Measurements from ENCODE around the gene PRUNE2.

The PRUNE2 gene

GRCh38 chr9:76655971-76656370 lies 249.9 kb downstream of the PRUNE2 start:
- no peak for DNase-seq (ENCODE audit: low read depth in 2 of 2)

- no peak for DNase-seq (ENCODE audit: low read depth in 2 of 2)
These were observed 250.8 kb downstream of the PRUNE2 start for GRCh38 chr9:76655121-76655541.

- DNase-seq (ENCODE audit: low read depth in 2 of 2), result no peak
These were observed 251.3 kb downstream of the PRUNE2 start for GRCh38 chr9:76654575-76654974.

- no peak for DNase-seq (ENCODE audit: low read depth in 2 of 2)
These were observed 251.9 kb downstream of the PRUNE2 start for GRCh38 chr9:76654051-76654461.

- DNase-seq (ENCODE audit: low read depth in 2 of 2), result no peak
These were observed 253.0 kb downstream of the PRUNE2 start for GRCh38 chr9:76652894-76653293.

- no peak for DNase-seq (ENCODE audit: low read depth in 2 of 2)
These were observed 254.7 kb downstream of the PRUNE2 start for GRCh38 chr9:76651119-76651705.

- DNase-seq (ENCODE audit: low read depth in 2 of 2), result no peak
These were observed 255.2 kb downstream of the PRUNE2 start for GRCh38 chr9:76650692-76651091.

- DNase-seq (ENCODE audit: low read depth in 2 of 2), result no peak
These were observed 256.0 kb downstream of the PRUNE2 start for GRCh38 chr9:76649894-76650293.

GRCh38 chr9:76646249-76646648 lies 259.7 kb downstream of the PRUNE2 start:
- no peak for DNase-seq (ENCODE audit: low read depth in 2 of 2)

- no peak for DNase-seq (ENCODE audit: low read depth in 2 of 2)
These were observed 261.2 kb downstream of the PRUNE2 start for GRCh38 chr9:76644647-76645250.

- no peak for DNase-seq (ENCODE audit: low read depth in 2 of 2)
These were observed 261.7 kb downstream of the PRUNE2 start for GRCh38 chr9:76644171-76644570.

- DNase-seq (ENCODE audit: low read depth in 2 of 2), result no peak
These were observed 262.4 kb downstream of the PRUNE2 start for GRCh38 chr9:76643399-76644117.

GRCh38 chr9:76642701-76643209 lies 263.2 kb downstream of the PRUNE2 start:
- DNase-seq (ENCODE audit: low read depth in 2 of 2), result no peak

GRCh38 chr9:76642074-76642473 lies 263.8 kb downstream of the PRUNE2 start:
- no peak for DNase-seq (ENCODE audit: low read depth in 2 of 2)

GRCh38 chr9:76638001-76638400 lies 267.9 kb downstream of the PRUNE2 start:
- no peak for DNase-seq (ENCODE audit: low read depth in 2 of 2)

GRCh38 chr9:76637416-76637815 lies 268.5 kb downstream of the PRUNE2 start:
- no peak for DNase-seq (ENCODE audit: low read depth in 2 of 2)

- DNase-seq (ENCODE audit: low read depth in 2 of 2), result no peak
These were observed 271.4 kb downstream of the PRUNE2 start for GRCh38 chr9:76634356-76635054.

- DNase-seq (ENCODE audit: low read depth in 2 of 2), result no peak
These were observed 275.0 kb downstream of the PRUNE2 start for GRCh38 chr9:76630916-76631315.

- no peak for DNase-seq (ENCODE audit: low read depth in 2 of 2)
These were observed 276.5 kb downstream of the PRUNE2 start for GRCh38 chr9:76629205-76629990.

GRCh38 chr9:76628155-76628554 lies 277.8 kb downstream of the PRUNE2 start:
- no peak for DNase-seq (ENCODE audit: low read depth in 2 of 2)

GRCh38 chr9:76626980-76627379 lies 278.9 kb downstream of the PRUNE2 start:
- no peak for DNase-seq (ENCODE audit: low read depth in 2 of 2)

- no peak for DNase-seq (ENCODE audit: low read depth in 2 of 2)
These were observed 279.8 kb downstream of the PRUNE2 start for GRCh38 chr9:76626141-76626540.
